Keratinocyte (primary cell): ENCODE measurements around the gene SYP.

Experiments
- EZH2 ChIP-seq: IDR thresholded peaks from one replicate; pipeline ENCODE4 v1.6.1; 2012; ENCODE audit warnings: inconsistent platforms, mild to moderate bottlenecking, low read length, moderate library complexity
- TF ChIP-seq, protein P1 (sequence below), 3 experiments: IDR thresholded peaks in 1 of 3; conservative IDR thresholded peaks in 1 of 3; optimal IDR thresholded peaks in 1 of 3; 2 replicates in 2 of 3; 3 replicates in 1 of 3; pipeline versions ENCODE3 to v1.5.1; 2011; ENCODE audit warnings: low read length in 3 of 3, mild to moderate bottlenecking in 3 of 3, moderate library complexity in 2 of 3, control low read depth in 1 of 3, inconsistent platforms in 1 of 3; ENCODE audit not compliant: insufficient read depth in 2 of 3; ENCODE audit errors: extremely low read depth in 1 of 3

DNA sequence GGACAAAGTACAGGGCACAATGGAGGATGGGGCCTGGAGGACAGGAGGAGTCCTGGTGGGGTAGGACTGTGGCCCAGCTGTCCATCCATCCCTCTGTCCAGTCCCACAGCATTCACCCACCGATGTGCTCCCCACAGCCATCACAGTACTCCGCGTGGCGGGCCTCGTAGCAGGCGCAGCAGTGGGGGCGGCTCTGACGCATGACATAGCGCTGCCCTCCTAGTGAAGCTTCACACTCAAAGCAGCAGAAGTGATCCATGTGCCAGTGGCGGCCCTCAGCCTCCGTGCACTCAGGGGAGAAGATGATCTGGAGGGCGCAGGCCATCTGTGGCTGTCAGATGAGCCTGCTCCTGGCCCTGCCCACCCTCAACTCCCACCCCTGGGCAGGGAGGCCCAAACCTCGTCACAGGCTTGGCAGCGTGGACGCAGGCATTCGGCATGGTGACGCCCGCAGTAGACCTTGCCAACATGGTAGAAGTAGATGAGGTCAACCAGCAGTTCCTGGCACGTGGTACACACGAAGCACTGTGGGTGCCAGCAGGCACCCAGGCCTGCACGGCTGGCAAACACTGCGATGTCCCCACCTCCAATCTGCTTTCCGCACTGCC is 22.0 kb downstream of the SYP start:
- TF ChIP-seq, protein P1, sequence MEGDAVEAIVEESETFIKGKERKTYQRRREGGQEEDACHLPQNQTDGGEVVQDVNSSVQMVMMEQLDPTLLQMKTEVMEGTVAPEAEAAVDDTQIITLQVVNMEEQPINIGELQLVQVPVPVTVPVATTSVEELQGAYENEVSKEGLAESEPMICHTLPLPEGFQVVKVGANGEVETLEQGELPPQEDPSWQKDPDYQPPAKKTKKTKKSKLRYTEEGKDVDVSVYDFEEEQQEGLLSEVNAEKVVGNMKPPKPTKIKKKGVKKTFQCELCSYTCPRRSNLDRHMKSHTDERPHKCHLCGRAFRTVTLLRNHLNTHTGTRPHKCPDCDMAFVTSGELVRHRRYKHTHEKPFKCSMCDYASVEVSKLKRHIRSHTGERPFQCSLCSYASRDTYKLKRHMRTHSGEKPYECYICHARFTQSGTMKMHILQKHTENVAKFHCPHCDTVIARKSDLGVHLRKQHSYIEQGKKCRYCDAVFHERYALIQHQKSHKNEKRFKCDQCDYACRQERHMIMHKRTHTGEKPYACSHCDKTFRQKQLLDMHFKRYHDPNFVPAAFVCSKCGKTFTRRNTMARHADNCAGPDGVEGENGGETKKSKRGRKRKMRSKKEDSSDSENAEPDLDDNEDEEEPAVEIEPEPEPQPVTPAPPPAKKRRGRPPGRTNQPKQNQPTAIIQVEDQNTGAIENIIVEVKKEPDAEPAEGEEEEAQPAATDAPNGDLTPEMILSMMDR (optimal IDR thresholded peaks at IDR 0.05 in 1 of 3, IDR thresholded peaks at IDR 0.05 in 1 of 3, conservative IDR thresholded peaks at IDR 0.05 in 1 of 3; ENCODE audit: extremely low read depth in 1 of 3, insufficient read depth in 2 of 3, low read length in 3 of 3): no peak
- TF ChIP-seq EZH2: no peak
